Stomach (tissue), 4 donors: ENCODE data around the gene ABCC5.

ENCODE experiments used
- CTCF ChIP-seq, 7 experiments: fragments of 450-650 bp in 4 of 7; fragments of 200-600 bp in 3 of 7; sonication (generic) in 3 of 7; IDR thresholded peaks; one replicate each; pipeline ENCODE4 v1.5.1; 2016 to 2019; ENCODE audit warnings: antibody characterized with exemption in 7 of 7, control low read depth in 2 of 7, mild to moderate bottlenecking in 1 of 7
- EP300 ChIP-seq: sonication (generic); formaldehyde crosslinking; IDR thresholded peaks from one replicate; pipeline ENCODE4 v1.6.1; 2017; ENCODE audit warnings: antibody characterized with exemption
- POLR2AphosphoS5 ChIP-seq, 3 donors: sonication (generic); formaldehyde crosslinking; IDR thresholded peaks; one replicate each; pipeline ENCODE4 v1.6.1; 2016; ENCODE audit warnings: antibody characterized with exemption in 3 of 3

GRCh38 chr3:183883291-183884096 lies 134.2 kb downstream of the ABCC5 start:
- TF ChIP-seq POLR2AphosphoS5 (IDR thresholded peaks at IDR 0.05) (no peak), CTCF (IDR thresholded peaks at IDR 0.05) (no peak), EP300 (no peak)
